ENCODE data around the gene PRIM2. TPM values are rescaled to one million over a fixed set of nuclear protein-coding genes. Genes with fewer than 3 reads are reported as not detected.
"Not testable (repeated sequence)": the region's sequence is repeated elsewhere in the genome, so short reads cannot be mapped to it uniquely, and the experiment has no call there.

The PRIM2 gene
- total RNA-seq, 1 donor from 2014 or later, result 3.1 TPM

GRCh38 chr6:57521085-57521484 is 203.7 kb downstream of the PRIM2 start:
- intact Hi-C loops (cut with DNase I); ATAC-seq (ENCODE audit: poor library complexity); DNase-seq: not testable (repeated sequence)

GRCh38 chr6:57523221-57523620 is 205.8 kb downstream of the PRIM2 start:
- DNase-seq; intact Hi-C loops (cut with DNase I); ATAC-seq (ENCODE audit: poor library complexity): not testable (repeated sequence)

GRCh38 chr6:57529755-57530154 is 212.3 kb downstream of the PRIM2 start:
- DNase-seq; ATAC-seq (ENCODE audit: poor library complexity); intact Hi-C loops (cut with DNase I): not testable (repeated sequence)

GRCh38 chr6:57532660-57533059 is 215.2 kb downstream of the PRIM2 start:
- DNase-seq; intact Hi-C loops (cut with DNase I); ATAC-seq (ENCODE audit: poor library complexity): not testable (repeated sequence)

- DNase-seq; intact Hi-C loops (cut with DNase I); ATAC-seq (ENCODE audit: poor library complexity): not testable (repeated sequence)
Measured at GRCh38 chr6:57535121-57535520, 217.7 kb downstream of the PRIM2 start.

- DNase-seq; ATAC-seq (ENCODE audit: poor library complexity); intact Hi-C loops (cut with DNase I): not testable (repeated sequence)
Measured at GRCh38 chr6:57535994-57536393, 218.6 kb downstream of the PRIM2 start.

GRCh38 chr6:57537916-57538315 is 220.5 kb downstream of the PRIM2 start:
- DNase-seq; ATAC-seq (ENCODE audit: poor library complexity); intact Hi-C loops (cut with DNase I): not testable (repeated sequence)

GRCh38 chr6:57551961-57552360 is 234.5 kb downstream of the PRIM2 start:
- DNase-seq; intact Hi-C loops (cut with DNase I); ATAC-seq (ENCODE audit: poor library complexity): not testable (repeated sequence)

- intact Hi-C loops (cut with DNase I); DNase-seq; ATAC-seq (ENCODE audit: poor library complexity): not testable (repeated sequence)
Measured at GRCh38 chr6:57557855-57558254, 240.4 kb downstream of the PRIM2 start.

GRCh38 chr6:57559170-57559569 is 241.7 kb downstream of the PRIM2 start:
- intact Hi-C loops (cut with DNase I); ATAC-seq (ENCODE audit: poor library complexity); DNase-seq: not testable (repeated sequence)

- intact Hi-C loops (cut with DNase I), result not testable (repeated sequence)
Measured at GRCh38 chr6:57562233-57562632, 244.8 kb downstream of the PRIM2 start.

GRCh38 chr6:57572119-57572518 is 254.7 kb downstream of the PRIM2 start:
- intact Hi-C loops (cut with DNase I); ATAC-seq (ENCODE audit: poor library complexity): not testable (repeated sequence)

More at GRCh38 chr6:57562233-57562632, 244.8 kb downstream of the PRIM2 start:
- not testable (repeated sequence) for DNase-seq; ATAC-seq (ENCODE audit: poor library complexity)

GRCh38 chr6:57572844-57573243 is 255.4 kb downstream of the PRIM2 start:
- DNase-seq; ATAC-seq (ENCODE audit: poor library complexity); intact Hi-C loops (cut with DNase I): not testable (repeated sequence)

More at GRCh38 chr6:57572119-57572518, 254.7 kb downstream of the PRIM2 start:
- not testable (repeated sequence) for DNase-seq

- ATAC-seq (ENCODE audit: poor library complexity); intact Hi-C loops (cut with DNase I); DNase-seq: not testable (repeated sequence)
Measured at GRCh38 chr6:57577023-57577422, 259.6 kb downstream of the PRIM2 start.

- intact Hi-C loops (cut with DNase I); ATAC-seq (ENCODE audit: poor library complexity); DNase-seq: not testable (repeated sequence)
Measured at GRCh38 chr6:57579489-57579888, 262.1 kb downstream of the PRIM2 start.

- intact Hi-C loops (cut with DNase I); ATAC-seq (ENCODE audit: poor library complexity); DNase-seq: not testable (repeated sequence)
Measured at GRCh38 chr6:57581586-57581985, 264.2 kb downstream of the PRIM2 start.

GRCh38 chr6:57601105-57601504 is 283.7 kb downstream of the PRIM2 start:
- DNase-seq; intact Hi-C loops (cut with DNase I); ATAC-seq (ENCODE audit: poor library complexity): not testable (repeated sequence)

- intact Hi-C loops (cut with DNase I); DNase-seq; ATAC-seq (ENCODE audit: poor library complexity): not testable (repeated sequence)
Measured at GRCh38 chr6:57605303-57605702, 287.9 kb downstream of the PRIM2 start.

GRCh38 chr6:57606331-57606730 is 288.9 kb downstream of the PRIM2 start:
- intact Hi-C loops (cut with DNase I); DNase-seq; ATAC-seq (ENCODE audit: poor library complexity): not testable (repeated sequence)

GRCh38 chr6:57610612-57611011 is 293.2 kb downstream of the PRIM2 start:
- DNase-seq; ATAC-seq (ENCODE audit: poor library complexity); intact Hi-C loops (cut with DNase I): not testable (repeated sequence)

Measured in Right ventricle myocardium superior (tissue), 1 donor.